Ishikawa (cell line): ENCODE results near the gene NCOA6.

Experiments
- CEBPB ChIP-seq: IDR thresholded peaks from 2 replicates; pipeline ENCODE4 v1.6.1; 2012
- EGR1 ChIP-seq: IDR thresholded peaks from 2 replicates; pipeline ENCODE4 v1.6.1; 2012
- EP300 ChIP-seq: IDR thresholded peaks from 2 replicates; pipeline ENCODE4 v1.6.1; 2012; ENCODE audit warnings: borderline replicate concordance
- RAD21 ChIP-seq: IDR thresholded peaks from 2 replicates; pipeline ENCODE4 v1.6.1; 2012; ENCODE audit warnings: low read depth
- TAF1 ChIP-seq: IDR thresholded peaks from 2 replicates; pipeline ENCODE4 v1.6.1; 2012; ENCODE audit warnings: low read depth, mild to moderate bottlenecking
- TCF12 ChIP-seq: IDR thresholded peaks from 2 replicates; pipeline ENCODE4 v1.6.1; 2012; ENCODE audit warnings: low read depth
- TEAD4 ChIP-seq: IDR thresholded peaks from 2 replicates; pipeline ENCODE4 v1.6.1; 2012
- ZBTB7A ChIP-seq: IDR thresholded peaks from 2 replicates; pipeline ENCODE4 v1.6.1; 2012; ENCODE audit warnings: low read depth
- TF ChIP-seq, protein P1 (sequence below): IDR thresholded peaks from 2 replicates; pipeline ENCODE4 v1.6.1; 2012
- TF ChIP-seq, protein P2 (sequence below): IDR thresholded peaks from 2 replicates; pipeline ENCODE4 v1.6.1; 2012; ENCODE audit warnings: low read depth, mild to moderate bottlenecking
- TF ChIP-seq, protein P3 (sequence below): IDR thresholded peaks from 2 replicates; pipeline ENCODE4 v1.6.1; 2012

DNA sequence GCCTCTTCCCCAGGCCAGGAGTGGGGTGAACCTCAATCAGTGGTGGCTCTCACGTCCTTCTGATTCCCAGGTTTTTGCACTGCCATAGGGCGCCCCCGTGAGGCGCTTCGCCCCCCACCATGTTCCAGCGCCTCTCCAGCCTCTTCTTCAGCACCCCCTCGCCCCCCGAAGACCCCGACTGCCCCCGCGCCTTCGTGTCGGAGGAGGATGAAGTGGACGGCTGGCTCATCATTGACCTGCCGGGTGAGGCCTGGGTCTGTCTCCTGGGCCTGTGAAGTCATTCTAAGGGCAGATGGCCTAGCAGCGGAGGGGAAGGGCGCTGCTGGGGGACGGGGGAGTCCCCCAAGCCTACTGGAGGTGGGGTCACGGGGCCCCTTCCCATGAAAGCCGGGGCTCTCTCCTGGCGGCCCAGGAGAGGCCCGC, 116.8 kb downstream of the NCOA6 start:
- no peak for TF ChIP-seq TEAD4
- TF ChIP-seq, protein P1, sequence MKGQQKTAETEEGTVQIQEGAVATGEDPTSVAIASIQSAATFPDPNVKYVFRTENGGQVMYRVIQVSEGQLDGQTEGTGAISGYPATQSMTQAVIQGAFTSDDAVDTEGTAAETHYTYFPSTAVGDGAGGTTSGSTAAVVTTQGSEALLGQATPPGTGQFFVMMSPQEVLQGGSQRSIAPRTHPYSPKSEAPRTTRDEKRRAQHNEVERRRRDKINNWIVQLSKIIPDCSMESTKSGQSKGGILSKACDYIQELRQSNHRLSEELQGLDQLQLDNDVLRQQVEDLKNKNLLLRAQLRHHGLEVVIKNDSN: no peak
- peak; percentile 79 for TF ChIP-seq RAD21
- peak; percentile 97 for TF ChIP-seq ZBTB7A
- no peak for TF ChIP-seq EGR1
- no peak for TF ChIP-seq EP300
- TF ChIP-seq, protein P2, sequence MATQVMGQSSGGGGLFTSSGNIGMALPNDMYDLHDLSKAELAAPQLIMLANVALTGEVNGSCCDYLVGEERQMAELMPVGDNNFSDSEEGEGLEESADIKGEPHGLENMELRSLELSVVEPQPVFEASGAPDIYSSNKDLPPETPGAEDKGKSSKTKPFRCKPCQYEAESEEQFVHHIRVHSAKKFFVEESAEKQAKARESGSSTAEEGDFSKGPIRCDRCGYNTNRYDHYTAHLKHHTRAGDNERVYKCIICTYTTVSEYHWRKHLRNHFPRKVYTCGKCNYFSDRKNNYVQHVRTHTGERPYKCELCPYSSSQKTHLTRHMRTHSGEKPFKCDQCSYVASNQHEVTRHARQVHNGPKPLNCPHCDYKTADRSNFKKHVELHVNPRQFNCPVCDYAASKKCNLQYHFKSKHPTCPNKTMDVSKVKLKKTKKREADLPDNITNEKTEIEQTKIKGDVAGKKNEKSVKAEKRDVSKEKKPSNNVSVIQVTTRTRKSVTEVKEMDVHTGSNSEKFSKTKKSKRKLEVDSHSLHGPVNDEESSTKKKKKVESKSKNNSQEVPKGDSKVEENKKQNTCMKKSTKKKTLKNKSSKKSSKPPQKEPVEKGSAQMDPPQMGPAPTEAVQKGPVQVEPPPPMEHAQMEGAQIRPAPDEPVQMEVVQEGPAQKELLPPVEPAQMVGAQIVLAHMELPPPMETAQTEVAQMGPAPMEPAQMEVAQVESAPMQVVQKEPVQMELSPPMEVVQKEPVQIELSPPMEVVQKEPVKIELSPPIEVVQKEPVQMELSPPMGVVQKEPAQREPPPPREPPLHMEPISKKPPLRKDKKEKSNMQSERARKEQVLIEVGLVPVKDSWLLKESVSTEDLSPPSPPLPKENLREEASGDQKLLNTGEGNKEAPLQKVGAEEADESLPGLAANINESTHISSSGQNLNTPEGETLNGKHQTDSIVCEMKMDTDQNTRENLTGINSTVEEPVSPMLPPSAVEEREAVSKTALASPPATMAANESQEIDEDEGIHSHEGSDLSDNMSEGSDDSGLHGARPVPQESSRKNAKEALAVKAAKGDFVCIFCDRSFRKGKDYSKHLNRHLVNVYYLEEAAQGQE: no peak
- no peak for TF ChIP-seq CEBPB
- no peak for TF ChIP-seq TCF12
- no peak for TF ChIP-seq TAF1
- TF ChIP-seq, protein P3, sequence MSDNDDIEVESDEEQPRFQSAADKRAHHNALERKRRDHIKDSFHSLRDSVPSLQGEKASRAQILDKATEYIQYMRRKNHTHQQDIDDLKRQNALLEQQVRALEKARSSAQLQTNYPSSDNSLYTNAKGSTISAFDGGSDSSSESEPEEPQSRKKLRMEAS: no peak
